ENCODE data around the gene ZNF512.

Gene ZNF512

GRCh38 chr2:27640722-27641245 is 57.9 kb downstream of the ZNF512 start:
- DNase-seq = no peak

- DNase-seq = no peak
Observed at GRCh38 chr2:27645197-27645596, 62.4 kb downstream of the ZNF512 start.

DNA sequence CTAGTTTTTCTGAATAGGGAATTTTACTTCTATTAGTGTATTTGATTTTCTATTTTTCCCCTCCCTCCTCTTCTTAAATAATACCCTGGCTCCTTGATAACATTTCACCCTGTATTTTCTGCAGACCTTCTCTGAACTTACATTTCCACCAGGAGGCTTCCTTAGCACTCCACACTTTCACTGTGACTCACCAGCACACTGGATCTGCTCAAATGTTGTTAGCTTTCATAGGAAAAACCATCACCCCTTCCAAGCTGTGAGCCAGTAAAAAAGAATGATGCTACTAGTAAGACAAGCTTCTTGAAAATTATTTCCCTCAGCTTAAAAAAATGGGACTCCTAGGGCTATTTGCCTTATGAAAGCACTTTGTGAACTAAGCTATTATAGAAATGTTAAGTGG is 64.4 kb downstream of the ZNF512 start:
- no peak for DNase-seq

- no peak for DNase-seq
Observed at GRCh38 chr2:27647737-27648136, 64.9 kb downstream of the ZNF512 start.

GRCh38 chr2:27651056-27651455 is 68.2 kb downstream of the ZNF512 start:
- no peak for DNase-seq

GRCh38 chr2:27652341-27652740 is 69.5 kb downstream of the ZNF512 start:
- DNase-seq = no peak

DNA sequence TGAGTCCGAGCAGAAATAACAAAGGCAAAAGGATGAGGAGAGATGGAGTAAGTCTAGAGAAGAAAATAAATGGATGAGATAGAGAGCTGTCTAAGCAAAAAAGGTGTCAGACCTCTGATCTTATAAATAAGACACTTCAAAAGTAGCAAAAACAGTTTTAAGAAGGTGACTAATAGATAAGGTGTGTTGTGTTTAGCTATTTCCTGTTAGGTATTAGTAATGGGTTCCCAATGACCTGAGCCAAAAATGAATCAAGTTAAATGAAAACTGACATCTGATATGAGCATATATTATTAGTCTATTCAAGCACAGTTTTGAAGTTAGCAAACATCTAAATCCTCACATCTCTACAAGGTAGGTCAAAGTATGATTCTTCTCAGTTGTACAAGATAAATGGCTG is 69.9 kb downstream of the ZNF512 start:
- DNase-seq = no peak

GRCh38 chr2:27653397-27653796 is 70.6 kb downstream of the ZNF512 start:
- no peak for DNase-seq

DNA sequence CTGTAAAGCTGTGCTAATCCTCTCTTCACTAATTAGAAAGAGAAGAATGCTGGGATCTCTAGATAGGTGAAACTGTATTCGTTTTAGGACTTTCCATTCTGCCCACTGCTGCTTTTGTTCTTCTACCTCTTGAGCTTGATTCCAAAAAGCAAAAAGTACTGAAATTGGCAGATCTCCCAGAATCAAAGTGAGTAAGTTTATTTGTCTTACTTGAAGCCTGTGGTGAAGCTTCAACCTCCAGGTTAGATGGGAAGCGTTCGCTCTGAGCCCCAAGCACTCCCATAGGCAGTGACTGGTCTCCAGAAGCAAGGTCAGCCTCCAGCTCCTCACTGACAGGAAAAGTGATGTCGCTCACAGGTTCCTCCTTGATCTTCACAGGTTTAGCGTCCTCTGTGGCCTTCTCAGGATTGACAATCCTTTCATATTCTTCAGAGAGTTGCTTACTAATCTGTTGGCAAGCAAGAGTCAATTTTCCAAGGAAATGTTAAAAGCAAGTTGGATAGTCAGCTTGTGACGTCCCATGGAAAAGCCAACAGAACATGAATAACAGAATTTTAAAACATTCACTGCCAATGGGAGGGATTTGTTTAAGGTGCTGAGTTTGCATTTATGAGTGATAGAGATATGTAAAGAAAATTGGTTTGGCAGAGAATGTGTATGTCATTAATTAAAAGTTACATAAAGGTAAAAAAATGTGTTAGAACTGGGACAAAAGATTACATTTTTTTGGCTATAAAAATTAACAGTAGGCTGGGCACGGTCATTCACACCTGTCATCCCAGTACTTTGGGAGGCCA is 72.5 kb downstream of the ZNF512 start:
- no peak for DNase-seq

DNA sequence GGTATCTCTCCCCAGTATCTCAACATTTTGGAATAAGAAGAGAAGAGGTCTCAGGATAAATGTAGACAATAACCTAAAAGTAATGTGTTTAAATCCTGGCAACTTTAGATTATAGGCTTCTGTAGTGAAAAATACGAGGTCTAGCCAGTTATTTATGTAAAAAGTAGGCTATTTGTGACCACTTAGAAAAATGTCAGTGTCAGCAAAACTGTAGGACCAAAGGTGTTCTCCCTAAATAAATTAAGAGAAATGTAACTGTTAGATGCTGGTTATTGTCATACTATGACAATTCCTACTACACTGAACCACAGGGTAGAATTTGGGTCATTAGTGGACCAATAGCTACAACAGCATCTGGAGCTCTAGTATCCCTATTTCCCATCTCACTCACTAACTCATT is 78.5 kb downstream of the ZNF512 start:
- DNase-seq = no peak

DNA sequence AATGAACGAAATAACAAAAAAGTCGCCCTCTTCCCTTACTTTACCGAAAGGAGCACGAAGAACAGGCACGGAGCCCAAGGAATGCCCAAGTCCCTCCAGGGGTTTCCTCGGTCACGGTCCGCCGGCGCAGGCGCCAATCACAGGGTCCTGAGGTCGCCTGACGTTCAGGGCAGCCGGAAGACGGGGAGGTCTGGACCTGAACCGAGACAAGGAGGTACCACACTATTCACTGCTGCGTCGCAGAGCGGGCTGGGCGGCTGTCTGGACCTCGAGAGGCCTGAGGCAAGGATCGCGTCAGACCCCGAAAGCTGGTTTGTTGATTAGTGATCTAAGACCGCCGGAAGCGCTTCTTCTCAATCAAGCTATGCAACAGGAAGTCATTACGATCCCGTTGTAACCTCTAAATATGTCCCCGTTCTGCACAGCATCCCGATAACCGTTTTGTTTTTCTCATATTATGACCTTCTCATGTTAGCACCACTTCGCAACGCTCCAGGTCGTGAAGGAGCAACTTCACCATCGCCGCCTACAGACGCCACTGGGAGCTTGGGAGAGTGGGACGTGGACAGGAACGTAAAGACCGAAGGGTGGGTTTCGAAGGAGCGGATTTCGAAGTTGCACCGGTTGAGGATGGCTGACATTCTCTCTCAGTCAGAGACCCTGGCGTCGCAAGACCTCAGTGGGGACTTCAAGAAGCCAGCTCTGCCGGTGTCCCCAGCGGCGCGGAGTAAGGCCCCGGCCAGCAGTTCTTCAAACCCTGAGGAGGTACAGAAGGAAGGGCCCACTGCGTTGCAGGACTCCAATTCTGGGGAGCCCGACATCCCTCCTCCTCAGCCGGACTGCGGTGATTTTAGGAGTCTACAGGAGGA is 80.7 kb downstream of the ZNF512 start, which contains the start of the genes SLC4A1AP and SUPT7L:
TSS of gene SLC4A1AP (plus strand) at position 605 of the 869 bp plus-strand sequence. CDS start at position 631, 26 bp downstream.
TSS of gene SUPT7L (minus strand) at position 330 of the 869 bp plus-strand sequence. CDS start 1,422 bp downstream, outside the sequence.
- DNase-seq = peak; percentile 67 to 72

- no peak for DNase-seq
Observed at GRCh38 chr2:27664154-27664574, 81.3 kb downstream of the ZNF512 start.

- DNase-seq = no peak
Observed at GRCh38 chr2:27664622-27665363, 82.0 kb downstream of the ZNF512 start.

- peak; percentile 13 to 26 for DNase-seq
Observed at GRCh38 chr2:27667446-27667845, 84.6 kb downstream of the ZNF512 start.

GRCh38 chr2:27671235-27671634 is 88.4 kb downstream of the ZNF512 start:
- no peak for DNase-seq
